Fibroblast of upper back skin (primary cell): ENCODE data around the gene MAEA.
A peak's percentile ranks its signal among the peaks of the same experiment; 100 is the strongest.

ENCODE experiments used
- DNase-seq: peaks from one replicate; pipeline ENCODE4 v3.0.0-alpha.2; 2013

Gene MAEA

DNA sequence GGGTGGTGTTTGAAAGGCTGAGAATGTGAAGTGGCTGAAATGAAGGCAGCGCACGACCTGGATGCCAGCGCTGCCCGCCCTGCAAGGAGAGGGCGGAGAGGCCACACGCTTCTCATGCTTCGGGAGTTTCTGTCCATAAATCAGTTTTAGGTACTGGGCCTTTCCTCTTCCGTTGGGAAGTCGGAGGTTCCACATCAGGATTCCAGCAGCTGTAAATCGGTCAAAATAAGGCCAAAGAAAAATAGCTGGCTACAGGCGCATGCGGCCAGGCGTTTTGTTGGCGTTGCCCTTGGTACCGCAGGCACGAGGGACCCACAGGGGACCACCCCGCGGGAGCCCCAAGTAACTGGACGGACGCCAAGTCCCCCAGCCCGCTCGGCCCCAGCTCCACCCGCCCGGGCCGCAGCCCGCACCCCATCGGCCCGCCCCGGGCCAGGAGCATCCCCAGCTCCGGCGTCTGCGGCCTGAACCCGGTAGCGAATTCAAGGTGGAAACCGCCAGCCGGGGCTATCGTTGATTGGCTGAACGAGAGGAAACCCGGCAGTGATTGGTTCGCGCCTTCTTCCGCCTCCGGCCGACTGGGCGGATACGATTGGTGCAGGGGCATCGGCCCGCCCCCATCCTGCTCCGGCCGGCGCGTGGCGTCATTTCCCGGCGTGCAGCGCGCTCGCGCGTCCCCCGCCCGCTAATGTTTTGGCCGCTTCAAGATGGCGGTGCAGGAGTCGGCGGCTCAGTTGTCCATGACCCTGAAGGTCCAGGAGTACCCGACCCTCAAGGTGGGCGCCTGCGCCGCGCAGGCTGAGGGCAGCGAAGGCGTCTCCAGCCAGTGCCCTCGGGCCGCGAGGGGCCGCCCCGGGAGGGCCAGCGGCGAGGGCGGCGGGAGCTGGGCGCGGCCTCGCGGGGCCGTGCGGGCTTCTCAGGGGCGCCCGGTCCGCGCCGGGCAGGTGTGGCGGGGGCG is at the start of gene MAEA:
MAEA (plus strand) TSS at position 685 of the 958 bp plus-strand sequence; CDS start at position 708, 23 bp downstream.
- peak; percentile 96 for DNase-seq

DNA sequence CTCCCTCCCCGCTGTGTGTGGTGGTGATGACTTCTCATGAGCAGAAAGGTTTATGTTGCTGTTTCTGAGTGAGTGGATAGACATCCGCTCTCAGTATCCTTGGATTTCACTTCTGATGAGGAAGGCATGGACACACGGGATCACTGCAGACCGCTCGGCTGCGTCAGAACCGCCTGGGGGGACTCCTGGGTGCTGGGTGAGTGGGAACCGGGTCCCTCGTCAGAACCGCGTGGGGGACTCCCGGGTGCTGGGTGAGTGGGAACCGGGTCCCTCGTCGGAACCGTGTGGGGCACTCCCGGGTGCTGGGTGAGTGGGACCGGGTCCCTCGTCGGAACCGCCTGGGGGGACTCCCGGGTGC is 49.8 kb upstream of the MAEA start:
- no peak for DNase-seq

DNA sequence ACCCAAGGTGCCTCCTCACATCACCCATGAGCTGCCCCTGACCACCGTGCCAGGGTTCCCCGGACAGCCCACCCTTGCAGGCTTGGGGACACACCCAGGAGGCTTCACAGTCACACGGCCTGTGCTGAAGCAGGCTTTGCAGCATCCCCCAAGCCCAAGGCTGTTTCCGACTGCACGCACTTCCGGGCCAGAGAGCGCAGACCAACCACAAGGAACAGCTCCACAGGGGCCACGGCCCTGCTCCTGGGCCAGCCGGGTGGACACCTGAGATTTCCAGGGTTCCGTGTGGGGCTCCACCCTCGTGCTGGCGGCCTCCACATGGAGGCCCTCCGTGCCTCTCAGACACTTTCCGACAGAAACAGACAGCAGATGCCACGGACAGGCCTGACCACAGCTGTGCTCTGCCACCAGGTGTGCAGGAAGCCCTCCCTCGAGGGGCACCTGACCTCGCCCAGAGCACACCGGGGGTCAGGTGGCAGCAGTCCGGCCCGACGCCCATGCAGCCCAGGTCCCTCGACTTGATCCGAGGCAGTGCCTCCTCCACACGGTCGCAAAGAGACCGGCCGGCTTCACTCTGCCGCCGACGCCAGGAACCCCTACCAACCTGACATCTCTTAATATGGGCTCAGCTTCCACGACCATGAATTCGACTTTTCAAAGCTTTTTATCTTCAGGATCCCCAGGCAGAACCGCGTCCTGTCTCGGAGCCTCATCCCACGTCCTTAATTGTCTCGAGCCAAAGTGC is 48.8 kb upstream of the MAEA start:
- DNase-seq = no peak

DNA sequence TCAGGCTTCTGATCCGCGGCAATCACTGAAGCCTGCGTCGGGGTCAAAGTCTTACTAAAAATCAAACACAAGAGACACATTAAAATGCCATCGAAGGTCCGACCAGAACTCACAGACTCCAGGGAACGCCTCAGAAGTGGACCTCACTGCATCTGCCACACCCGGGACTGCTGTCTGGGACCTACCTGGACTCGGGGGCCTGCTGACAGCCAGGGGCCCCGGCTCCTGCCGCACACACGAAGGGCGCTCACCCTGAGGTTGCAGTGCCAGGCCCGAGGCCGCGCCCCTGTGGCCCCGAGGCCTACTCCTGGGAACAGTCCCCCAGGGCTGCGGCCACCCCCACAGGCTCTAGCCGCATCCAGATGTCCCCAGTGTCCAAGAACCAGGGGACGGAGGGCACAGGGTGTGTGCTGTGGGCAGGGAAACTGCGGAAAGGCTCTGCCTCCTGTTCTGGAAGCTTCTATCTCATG is 48.2 kb upstream of the MAEA start:
- no peak for DNase-seq

DNA sequence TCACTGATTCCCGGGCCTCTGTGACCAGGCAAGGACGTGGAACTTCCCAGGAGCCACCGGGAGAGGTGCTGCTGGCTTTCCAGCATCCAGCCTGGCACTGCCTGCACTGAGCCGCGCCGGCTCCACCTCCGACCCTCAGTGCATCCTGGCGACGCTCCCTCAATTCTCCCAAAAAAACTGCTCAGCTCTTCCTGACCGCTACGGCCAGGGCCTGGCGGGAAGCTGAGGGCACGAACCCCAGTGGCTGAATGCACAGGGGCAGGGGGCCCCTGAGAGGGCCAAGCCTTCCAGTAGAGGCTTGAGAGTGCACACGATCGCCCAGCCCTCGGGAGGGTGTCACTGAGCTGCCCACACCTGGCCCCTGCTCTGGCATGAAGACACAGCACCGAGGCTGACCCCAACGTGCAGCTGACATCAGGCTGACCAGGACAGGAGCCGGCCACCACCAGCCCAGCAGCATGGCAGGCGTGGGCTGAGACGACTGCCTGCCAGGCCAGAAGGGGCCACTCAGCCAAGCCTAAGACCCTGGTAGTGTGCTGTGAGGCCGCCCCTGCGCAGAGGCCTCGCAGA is 47.7 kb upstream of the MAEA start:
- DNase-seq = no peak

DNA sequence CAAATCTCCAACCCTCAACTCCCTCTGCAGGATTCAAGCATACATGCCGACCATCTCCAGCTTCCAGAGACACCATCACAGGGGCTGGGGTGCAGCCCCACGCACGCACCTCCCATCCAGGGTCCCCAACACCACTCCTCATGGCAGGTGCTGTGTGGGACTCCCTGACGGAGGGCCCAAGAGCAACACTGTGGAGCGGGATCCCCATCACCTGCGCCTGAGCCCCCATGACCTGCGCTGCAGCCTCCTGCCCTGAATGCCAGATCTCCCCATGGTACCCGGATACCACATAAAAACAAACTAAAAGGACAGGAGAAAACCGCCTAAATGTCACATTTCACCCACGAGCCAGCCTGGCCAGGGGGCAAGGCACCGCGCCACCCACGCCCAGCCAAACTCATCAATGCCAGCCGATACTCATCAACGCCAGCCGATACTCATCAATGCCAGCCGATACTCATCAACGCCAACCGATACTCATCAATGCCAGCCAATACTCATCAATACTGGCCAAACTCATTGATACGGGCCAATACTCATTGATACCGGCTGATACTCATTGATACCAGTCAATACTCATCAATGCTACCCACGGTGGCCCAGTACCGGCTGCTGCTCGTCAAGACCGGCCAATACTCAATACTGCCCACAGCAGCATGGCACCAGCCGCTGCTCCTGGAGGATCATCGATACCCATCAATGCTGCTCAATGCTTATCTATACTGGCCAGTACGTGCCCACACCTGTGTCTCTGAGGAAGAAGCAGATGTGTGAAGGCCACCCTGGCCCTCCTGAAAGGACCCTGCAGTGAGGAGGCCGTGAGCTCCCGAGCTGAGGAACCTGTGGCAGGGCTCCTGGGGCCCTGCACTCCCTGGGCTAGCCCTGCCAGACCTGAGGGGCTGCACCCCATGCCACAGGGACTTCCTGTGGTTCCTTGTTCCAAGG is 46.9 kb upstream of the MAEA start:
- no peak for DNase-seq

DNA sequence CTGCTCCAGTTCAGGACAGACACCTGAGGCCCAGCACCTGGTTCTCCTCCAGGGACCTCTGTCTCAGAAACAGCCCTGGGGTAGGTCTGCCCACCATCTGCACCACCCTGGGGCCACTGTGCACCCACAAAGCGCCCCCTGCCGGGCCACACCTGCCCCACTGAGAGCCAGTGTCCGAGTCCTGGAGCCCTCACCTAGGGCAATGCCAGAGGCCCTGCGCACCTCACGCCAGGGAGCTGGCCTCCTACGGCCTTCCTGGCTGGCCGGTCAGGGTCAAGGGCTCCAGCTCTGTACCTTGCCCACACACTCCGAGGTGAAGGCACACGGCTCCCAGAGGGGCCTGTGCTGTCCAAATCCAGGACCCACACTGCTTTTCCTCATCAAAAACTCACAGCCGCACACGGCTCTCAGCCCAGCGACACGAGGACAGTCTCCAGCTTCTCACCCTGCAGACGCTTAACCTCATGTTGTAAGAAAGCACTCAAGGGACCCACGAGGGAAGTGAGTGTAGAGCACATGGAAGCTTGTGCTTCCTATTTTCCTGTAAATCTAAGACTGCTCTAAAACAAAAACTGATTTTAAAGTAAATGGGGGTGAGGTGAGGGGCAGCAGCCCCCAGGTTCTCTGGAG is 46.1 kb upstream of the MAEA start:
- DNase-seq = no peak

DNA sequence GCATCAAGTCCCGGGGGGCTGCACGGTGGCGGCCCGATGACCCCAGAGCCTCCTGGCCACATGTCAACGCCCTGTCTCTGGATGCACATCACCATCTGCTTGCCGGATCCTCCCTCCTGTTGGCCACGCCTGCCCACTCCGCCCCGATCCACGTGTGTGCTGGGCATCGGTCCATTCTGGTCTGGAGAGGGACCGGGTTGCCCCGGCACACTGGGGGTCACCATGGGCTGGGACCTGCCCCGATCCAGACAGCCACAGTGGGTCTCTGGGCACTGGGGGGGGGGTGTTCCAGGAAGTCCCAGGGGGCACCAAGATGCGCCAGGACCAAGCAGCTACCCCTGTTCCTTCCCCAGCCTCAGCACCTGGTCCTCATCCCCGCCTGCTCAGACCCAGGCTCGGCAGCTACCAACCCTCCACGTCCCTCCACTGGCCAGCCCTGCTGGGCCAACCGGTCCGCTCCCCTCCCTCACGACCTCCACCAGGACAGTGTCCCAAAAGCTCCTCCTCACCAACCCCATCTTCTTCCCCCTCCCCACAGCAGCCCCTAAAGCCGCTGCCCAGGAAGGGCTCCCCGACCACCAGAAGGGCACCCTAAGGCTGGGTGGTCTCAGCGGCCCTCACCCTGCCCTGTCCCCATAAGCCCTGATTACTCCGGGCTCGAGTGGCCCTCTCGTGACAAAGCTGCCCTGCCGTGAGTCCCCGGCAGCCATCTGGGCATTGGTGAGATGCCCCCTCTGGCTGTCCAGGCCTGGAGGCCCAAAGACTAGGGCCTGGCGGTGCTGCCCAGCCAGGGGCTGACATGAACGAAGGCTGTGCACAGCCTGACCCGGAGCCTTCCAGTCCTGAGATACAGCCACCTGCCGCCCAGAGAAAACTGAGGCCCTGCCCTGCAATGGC is 45.4 kb upstream of the MAEA start:
- DNase-seq = no peak

DNA sequence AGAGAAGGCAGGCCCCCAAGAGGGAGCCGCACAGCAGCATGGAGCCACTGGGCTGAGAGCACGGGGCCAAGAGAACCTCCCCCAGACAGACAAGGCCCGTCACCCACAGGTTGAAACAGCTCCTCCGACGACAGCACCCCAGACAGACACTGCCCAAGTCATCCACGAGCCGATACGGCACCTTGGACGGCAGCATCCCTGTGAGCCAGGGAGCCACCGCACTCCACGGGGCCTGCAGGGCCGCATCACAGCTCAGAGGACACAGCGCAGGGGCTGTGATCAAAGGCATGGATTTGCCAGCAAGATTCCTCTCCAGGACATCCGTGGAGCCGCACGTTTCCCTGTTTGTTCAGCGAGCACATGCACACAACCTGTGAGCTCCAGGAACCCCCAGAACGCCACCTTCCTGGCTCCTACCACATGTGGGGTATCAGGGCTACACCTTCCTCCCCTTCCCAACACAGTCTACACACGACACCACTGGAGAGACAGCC is 44.7 kb upstream of the MAEA start:
- no peak for DNase-seq

DNA sequence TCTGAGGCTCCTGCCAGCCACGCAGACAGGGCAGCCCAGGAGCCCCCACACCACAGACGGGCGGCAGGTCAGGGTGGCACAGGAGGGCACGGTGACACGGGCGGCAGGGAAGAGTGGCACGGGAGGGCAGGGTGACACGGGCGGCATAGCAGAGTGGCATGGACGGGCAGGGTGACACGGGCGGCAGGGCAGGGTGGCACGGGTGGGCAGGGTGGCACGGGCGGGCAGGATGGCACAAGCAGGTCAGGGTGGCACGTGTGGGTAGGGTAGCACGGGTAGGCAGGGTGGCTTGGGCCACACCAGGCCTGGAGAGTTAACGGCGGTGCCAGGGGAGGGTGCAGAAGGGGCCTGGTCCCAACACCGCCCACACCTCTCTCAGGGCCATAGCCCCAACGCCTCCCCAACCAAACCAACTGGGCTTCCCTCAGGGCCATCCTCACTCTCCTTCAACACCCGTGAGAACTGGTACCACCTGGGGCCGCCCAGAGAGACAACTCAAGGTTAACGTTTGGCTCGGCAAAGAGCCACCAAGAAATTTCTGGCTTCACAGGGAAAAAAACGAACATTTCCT is 44.1 kb upstream of the MAEA start:
- no peak for DNase-seq

DNA sequence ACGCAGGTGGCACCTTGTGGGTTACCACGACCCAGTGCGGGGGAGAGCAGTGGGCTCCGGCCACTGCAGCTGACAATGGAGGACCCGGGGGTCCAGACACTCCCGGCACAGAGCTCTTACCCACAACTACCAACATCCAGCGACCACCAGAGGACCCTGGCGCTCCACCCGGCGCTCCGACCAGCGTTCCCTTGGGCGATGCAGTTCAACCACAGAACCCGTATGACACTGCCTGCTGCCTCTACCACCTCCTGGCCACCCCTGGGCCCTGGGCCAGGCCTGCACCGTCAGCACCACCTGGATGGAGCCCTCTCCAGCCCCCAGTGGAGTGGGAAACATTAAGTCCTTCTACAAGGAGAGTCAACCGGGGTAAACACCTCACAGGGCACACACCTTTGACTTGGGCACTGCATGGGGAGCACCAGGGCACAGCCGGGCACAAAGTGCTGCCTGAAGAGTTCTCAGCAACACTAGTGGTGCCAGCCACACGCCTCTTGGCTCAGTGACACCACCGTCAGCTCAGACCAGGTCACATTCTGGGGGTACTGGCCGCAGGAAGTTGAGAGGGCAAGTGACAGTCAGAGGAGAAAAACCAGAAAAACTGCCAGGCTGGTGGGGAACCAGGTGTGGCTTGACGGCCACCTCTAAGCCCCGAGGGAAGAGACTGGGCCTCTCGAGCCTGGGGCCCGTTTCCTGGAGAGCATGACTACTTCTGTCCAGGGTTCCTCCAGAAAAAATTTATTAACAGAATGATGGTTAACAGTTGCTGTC is 43.4 kb upstream of the MAEA start:
- no peak for DNase-seq

DNA sequence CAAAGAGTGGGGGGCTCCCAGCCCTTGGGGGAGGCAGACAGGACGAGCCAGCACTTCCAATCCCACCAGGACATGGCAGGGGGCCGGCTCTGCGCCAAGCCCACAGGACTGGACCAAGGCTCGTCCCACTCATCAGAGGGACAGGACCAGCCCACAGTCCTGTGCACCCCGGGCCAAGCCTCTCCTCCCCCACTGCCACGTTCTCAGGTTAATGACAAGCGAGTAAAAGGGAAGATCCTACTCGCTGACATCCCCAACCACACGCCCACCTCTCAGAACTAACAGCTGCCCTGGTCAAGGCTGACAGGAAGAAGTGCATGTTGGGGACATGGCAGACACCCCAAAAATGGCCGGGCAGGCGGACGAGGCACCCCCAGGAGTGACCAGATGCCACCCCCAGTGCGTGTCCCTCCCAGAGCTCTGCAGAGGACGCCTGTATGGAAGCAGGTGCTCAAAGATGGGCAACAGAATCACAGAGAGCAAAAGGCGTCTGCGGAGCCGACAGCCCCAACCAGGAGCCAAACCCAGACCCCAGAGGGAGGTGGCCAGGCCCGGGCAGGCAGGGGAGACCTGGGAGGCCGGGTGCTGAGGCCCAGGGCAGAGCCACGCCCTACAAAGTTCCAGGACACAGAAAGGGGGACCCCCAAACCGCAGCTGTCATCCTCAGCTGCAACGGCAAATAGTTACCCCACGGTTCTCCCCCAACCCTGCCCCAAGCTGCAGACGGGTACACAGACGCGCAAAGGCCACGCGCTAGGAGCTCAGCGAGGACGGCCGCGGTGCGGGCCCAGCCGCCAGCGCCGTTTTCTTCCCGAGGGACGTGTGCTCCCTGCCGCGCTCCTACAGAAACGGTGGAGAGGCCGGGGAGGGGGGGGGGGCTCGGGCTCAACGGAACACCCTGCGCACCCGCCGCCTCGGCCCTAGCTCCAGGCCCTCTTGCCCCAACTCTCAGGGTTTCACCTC is 42.5 kb upstream of the MAEA start:
- DNase-seq = no peak

DNA sequence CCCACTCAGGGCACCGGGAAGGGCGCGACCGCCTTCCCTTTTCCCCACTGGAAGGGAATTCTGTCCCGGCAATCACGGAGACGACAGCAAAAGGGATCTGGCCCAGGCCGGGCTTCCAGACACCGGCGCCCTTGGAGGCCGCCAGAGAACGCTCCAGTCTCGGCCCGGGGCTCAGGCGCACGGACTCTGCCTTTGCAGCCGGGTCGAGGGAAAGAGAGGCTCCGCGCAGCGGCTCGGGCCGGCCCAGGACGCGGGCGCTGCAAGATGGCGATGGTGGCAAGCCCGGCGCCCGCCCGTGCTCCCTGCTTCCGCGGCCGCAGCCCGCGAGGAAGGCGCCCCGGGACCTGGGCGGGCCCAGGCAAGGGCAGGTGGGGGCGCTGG is 41.8 kb upstream of the MAEA start:
- no peak for DNase-seq

DNA sequence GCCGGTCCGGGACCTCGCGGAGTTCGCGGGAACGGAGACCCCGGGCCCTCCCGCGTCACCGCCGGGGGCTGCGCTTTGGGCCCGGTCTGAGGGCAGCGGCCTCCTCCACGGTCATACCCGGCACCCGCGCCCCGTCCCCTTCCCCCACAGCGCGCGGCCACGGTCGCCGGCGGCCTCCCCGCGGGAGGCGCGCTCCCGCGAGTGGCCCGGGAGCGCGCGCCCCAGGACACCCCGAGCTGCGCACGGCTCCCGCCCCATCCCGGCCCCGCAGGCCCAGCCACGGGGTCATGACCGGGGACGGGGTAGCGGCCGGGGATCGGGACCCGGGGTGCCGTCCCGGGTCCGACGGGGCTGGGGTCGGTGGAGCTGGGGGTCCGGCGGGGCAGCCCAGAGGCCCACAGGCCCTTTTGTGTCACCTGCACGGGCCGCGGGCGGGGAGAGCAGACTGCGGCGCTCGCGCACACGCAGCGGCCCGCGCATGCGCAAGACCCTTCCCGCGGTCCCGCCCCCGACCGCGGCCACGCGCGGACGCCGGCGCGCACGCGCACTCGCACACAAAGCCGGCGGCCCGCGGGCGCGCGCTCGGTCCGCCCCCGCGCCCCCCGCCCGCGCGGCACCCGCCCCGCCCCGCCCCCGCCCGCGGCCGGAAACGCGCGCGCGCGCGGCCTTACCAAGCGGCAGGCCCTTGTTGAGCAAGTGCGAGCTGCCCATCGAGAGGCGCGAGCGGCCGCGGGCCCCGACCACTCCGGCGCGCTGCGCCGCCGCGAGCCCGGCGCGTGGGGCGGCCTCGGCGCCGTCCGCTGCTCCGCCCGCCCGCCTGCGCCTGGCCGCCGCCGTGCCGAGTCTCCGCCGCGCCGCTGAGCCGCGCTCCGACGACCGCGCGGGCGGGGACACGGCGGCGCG is 41.2 kb upstream of the MAEA start, which contains the start of gene CTBP1:
CTBP1 (minus strand) TSS at position 886 of the 903 bp plus-strand sequence. CDS start 7,799 bp downstream, outside the sequence.
- DNase-seq = peak; percentile 78

DNA sequence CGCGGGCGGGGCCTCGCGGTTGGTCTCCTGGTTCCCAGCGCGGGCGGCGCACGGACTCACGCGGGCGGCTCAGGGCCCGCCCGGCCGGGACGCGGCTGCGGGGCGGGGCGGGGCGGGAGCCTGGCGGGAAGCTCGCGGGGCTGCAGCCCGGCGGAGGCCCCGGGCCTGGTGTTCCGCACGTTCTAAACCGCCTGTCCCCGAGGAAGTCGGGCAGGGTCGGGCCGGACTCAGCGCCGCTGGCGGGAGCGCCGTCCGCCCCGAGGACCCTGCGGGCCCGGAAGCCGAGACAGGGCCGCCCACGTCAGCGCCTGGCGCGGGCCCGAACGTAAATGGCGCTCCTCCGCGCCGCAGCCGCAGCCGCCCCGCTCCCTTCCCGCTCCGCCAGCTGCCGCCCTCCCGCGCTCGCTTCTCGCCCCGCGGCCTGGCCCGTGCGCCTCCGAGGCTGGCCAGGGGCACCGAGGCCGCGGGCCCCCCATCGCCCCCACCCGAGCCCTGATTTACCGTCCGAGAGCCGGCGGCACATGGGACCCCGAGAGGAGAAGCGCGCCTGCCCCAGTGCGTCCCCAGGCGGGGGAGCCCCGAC is 40.5 kb upstream of the MAEA start:
- DNase-seq = peak; percentile 88

DNA sequence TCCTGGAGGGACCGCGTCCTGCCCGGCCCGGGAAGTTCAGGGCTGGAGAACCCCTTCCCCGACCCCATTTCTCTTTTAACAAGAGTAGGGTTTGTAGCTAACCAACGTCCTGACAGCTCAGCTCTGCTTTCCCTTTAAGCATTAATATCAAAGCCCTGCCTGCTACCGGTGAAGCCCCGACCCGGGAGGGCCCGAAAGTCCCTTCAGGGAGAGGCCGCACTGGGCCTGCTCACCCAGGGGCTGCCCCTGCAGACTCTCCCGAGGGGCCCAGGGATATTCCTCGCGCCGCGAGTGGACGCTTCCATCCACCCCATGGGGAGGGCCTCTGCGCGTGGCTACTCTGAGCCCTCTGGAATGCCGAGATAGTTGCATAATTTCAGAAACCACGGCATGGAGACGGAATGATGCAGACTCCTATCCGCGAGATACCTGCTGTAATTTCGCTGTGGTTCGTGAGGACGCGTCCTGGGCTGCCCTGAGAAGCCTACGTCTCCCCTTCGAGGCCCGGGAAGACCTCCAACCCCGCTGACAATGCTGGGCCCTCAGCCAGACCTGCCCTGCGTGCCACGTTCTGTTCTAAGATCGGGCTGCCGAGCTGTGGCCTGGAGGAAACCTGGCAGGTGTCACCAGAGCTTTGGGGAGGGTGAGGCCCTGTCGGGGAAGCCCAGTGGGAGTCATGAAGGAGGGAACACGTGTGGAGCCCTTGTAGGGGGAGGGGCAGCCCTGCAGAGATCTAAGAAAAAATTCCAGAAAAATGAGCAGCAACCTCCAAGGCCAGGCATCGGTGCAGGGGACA is 39.8 kb upstream of the MAEA start:
- DNase-seq = peak; percentile 45
